ENCODE measurements around the gene DOCK2. TPM values are rescaled to one million over a fixed set of nuclear protein-coding genes. Genes with fewer than 3 reads are reported as not detected.

The DOCK2 gene
- total and polyA plus RNA-seq, 2 donors from 2014 or later = 1.0 to 42.0 TPM

- Histone ChIP-seq H3K27ac (ENCODE audit: low read depth in 2 of 2, low read length in 2 of 2) (no peak overlapping the region), H3K27me3 (ENCODE audit: control insufficient read depth, insufficient read depth, low read length) (no peaks in the 10 kb centered on the region), H3K9ac (ENCODE audit: low read length in 3 of 3) (no peak overlapping the region), H3K9me3 (ENCODE audit: control insufficient read depth in 2 of 3, insufficient read depth in 1 of 3, low read length in 3 of 3) (no peaks in the 10 kb centered on the region), H3K36me3 (ENCODE audit: control insufficient read depth in 2 of 3, insufficient read depth in 3 of 3, low read length in 3 of 3) (no peaks in the 10 kb centered on the region), H3K4me3 (ENCODE audit: low read length in 3 of 3) (no peak overlapping the region), H3K4me1 (ENCODE audit: control insufficient read depth in 2 of 3, insufficient read depth in 2 of 3, low read depth in 1 of 3, low read length in 3 of 3) (no peaks in the 10 kb centered on the region)
- FAIRE-seq (no peak), DNase-seq (peak in 1 of 5 donors; percentile 53)
- intact Hi-C loops (cut with DNase I) = no loop called here
- TF ChIP-seq CTCF (IDR thresholded peaks at IDR 0.05; ENCODE audit: borderline replicate concordance, extremely low read depth, insufficient read depth) = no peak
These were observed 356.4 kb downstream of the DOCK2 start for GRCh38 chr5:169993485-169993790.

- no peak for TF ChIP-seq CTCF (IDR thresholded peaks at IDR 0.05; ENCODE audit: borderline replicate concordance, extremely low read depth, insufficient read depth)
- intact Hi-C loops (cut with DNase I) = no loop called here
- FAIRE-seq (no peak), DNase-seq (no peak)
- Histone ChIP-seq H3K27ac (ENCODE audit: low read depth in 2 of 2, low read length in 2 of 2) (no peak overlapping the region), H3K36me3 (ENCODE audit: control insufficient read depth in 2 of 3, insufficient read depth in 3 of 3, low read length in 3 of 3) (no peaks in the 10 kb centered on the region), H3K9me3 (ENCODE audit: control insufficient read depth in 2 of 3, insufficient read depth in 1 of 3, low read length in 3 of 3) (no peaks in the 10 kb centered on the region), H3K4me1 (ENCODE audit: control insufficient read depth in 2 of 3, insufficient read depth in 2 of 3, low read depth in 1 of 3, low read length in 3 of 3) (no peaks in the 10 kb centered on the region), H3K4me3 (ENCODE audit: low read length in 3 of 3) (no peak overlapping the region), H3K27me3 (ENCODE audit: control insufficient read depth, insufficient read depth, low read length) (no peaks in the 10 kb centered on the region), H3K9ac (ENCODE audit: low read length in 3 of 3) (no peak overlapping the region)
These were observed 360.7 kb downstream of the DOCK2 start for GRCh38 chr5:169997798-169998197.

- Histone ChIP-seq H3K9ac (ENCODE audit: low read length in 3 of 3) (no peak overlapping the region), H3K4me3 (ENCODE audit: low read length in 3 of 3) (no peak overlapping the region), H3K4me1 (ENCODE audit: control insufficient read depth in 2 of 3, insufficient read depth in 2 of 3, low read depth in 1 of 3, low read length in 3 of 3) (no peaks in the 10 kb centered on the region), H3K9me3 (ENCODE audit: control insufficient read depth in 2 of 3, insufficient read depth in 1 of 3, low read length in 3 of 3) (no peaks in the 10 kb centered on the region), H3K36me3 (ENCODE audit: control insufficient read depth in 2 of 3, insufficient read depth in 3 of 3, low read length in 3 of 3) (no peaks in the 10 kb centered on the region), H3K27ac (ENCODE audit: low read depth in 2 of 2, low read length in 2 of 2) (no peak overlapping the region), H3K27me3 (ENCODE audit: control insufficient read depth, insufficient read depth, low read length) (no peaks in the 10 kb centered on the region)
- no peak for TF ChIP-seq CTCF (IDR thresholded peaks at IDR 0.05; ENCODE audit: borderline replicate concordance, extremely low read depth, insufficient read depth)
- FAIRE-seq (no peak), DNase-seq (no peak)
- intact Hi-C loops (cut with DNase I) = no loop called here
These were observed 362.5 kb downstream of the DOCK2 start for GRCh38 chr5:169999621-170000020.

- no peak for DNase-seq
- Histone ChIP-seq H3K27ac (ENCODE audit: low read depth in 2 of 2, low read length in 2 of 2) (no peak overlapping the region), H3K4me1 (ENCODE audit: control insufficient read depth in 2 of 3, insufficient read depth in 2 of 3, low read depth in 1 of 3, low read length in 3 of 3) (no peaks in the 10 kb centered on the region), H3K9me3 (ENCODE audit: control insufficient read depth in 2 of 3, insufficient read depth in 1 of 3, low read length in 3 of 3) (no peaks in the 10 kb centered on the region), H3K9ac (ENCODE audit: low read length in 3 of 3) (no peak overlapping the region), H3K36me3 (ENCODE audit: control insufficient read depth in 2 of 3, insufficient read depth in 3 of 3, low read length in 3 of 3) (no peaks in the 10 kb centered on the region), H3K27me3 (ENCODE audit: control insufficient read depth, insufficient read depth, low read length) (no peaks in the 10 kb centered on the region), H3K4me3 (ENCODE audit: low read length in 3 of 3) (no peak overlapping the region)
- no peak for FAIRE-seq
- intact Hi-C loops (cut with DNase I) = no loop called here
- no peak for TF ChIP-seq CTCF (IDR thresholded peaks at IDR 0.05; ENCODE audit: borderline replicate concordance, extremely low read depth, insufficient read depth)
These were observed 363.1 kb downstream of the DOCK2 start for GRCh38 chr5:170000155-170000554.

Measured in kidney (tissue), 14 donors.